ENCODE data around the gene CCDC7.

CCDC7 gene

DNA sequence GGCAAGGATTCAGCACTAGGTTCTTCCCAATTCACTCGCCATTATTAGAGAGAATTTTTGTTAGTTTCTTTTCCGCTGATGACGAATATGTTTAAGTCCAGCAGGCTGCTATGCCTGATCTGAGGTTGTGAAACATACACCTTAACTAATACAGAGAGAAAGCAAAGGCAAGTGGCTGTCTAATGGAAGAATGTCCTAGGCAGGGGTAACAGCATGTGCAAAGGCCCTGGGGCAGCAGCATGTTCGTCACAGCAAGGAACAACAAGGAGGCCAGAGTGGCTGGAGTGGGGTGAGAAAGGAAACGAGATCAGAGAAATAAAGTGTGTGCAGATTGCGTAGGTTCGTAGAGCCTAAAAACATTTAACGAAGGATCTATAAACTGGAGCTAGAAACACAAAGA, 35.4 kb upstream of the CCDC7 start:
- TF ChIP-seq, protein P1, sequence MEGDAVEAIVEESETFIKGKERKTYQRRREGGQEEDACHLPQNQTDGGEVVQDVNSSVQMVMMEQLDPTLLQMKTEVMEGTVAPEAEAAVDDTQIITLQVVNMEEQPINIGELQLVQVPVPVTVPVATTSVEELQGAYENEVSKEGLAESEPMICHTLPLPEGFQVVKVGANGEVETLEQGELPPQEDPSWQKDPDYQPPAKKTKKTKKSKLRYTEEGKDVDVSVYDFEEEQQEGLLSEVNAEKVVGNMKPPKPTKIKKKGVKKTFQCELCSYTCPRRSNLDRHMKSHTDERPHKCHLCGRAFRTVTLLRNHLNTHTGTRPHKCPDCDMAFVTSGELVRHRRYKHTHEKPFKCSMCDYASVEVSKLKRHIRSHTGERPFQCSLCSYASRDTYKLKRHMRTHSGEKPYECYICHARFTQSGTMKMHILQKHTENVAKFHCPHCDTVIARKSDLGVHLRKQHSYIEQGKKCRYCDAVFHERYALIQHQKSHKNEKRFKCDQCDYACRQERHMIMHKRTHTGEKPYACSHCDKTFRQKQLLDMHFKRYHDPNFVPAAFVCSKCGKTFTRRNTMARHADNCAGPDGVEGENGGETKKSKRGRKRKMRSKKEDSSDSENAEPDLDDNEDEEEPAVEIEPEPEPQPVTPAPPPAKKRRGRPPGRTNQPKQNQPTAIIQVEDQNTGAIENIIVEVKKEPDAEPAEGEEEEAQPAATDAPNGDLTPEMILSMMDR (IDR thresholded peaks at IDR 0.05; ENCODE audit: borderline replicate concordance, insufficient read depth, low read depth, low read length) = no peak
- no peak overlapping the region for H3K4me3 ChIP-seq (ENCODE audit: low read depth, low read length)

DNA sequence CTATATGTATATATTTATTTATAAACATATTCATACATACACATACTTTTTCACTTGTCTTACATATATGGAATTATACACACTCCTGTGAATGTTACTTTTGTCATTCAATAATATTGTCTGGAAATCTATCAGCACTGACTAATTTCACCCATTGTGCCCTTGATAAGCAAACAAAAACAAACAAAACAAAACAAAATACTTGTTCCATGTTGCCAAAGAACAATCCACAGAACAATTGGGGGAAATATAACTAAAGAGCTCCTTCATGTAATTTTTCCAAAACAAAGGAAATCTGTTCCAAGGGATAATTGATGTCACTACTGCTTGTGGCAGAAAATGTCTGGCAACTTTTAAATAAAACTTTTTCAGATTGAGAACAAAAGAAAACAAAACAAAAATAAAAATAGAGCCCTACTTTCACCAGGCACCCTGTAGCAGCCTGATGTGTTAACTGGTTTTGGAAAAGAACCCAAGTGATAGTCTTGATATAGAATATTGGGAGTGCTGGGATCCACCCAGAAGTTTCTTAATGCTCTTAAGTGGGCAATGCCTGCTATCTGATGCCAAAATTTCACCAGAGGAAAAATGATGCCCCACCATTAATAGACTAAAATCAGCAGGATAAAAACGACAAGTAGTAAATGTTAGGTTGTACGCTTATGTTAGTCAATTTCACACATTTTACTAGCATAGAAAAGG, 34.0 kb upstream of the CCDC7 start:
- H3K4me3 ChIP-seq (ENCODE audit: low read depth, low read length) = no peak overlapping the region
- TF ChIP-seq, protein P1 (IDR thresholded peaks at IDR 0.05; ENCODE audit: borderline replicate concordance, insufficient read depth, low read depth, low read length) = no peak

DNA sequence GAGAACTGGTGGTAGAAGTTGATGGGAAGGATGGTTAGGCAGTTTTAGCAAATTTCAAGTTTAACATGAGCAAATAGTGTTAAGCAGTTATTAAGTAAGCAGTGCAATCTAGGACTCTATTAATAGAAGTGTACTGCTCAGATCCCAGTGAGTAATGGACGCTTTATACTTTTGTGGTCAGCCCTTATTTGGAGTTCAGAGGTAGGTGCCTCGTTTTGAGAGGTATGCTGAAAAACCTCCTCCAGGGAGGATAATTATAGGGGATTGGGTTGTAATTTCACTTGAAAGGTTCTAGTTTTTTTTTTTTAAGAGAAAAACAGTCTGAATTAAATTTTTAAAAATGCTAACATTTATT, 33.5 kb upstream of the CCDC7 start:
- no peak overlapping the region for H3K4me3 ChIP-seq (ENCODE audit: low read depth, low read length)
- TF ChIP-seq, protein P1 (IDR thresholded peaks at IDR 0.05; ENCODE audit: borderline replicate concordance, insufficient read depth, low read depth, low read length) = no peak

DNA sequence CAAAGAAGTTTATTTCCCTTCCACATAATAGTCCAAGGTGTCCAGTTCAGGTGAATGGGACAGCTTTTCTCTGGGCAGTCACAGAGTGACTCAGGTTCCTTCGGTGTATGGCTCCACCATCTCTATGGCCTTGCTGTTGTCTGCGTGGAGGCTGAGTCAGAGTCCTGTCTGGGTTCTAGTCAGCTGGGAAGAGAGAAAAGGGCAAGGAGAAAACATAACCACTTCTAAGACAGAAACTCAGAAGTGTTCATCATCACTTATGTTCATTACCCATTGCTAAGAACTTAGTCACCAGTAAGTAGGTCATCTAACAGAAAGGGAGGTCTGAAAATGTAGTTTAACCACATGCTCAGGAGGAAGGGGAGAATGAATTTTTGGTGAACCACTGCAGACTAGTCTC, 32.4 kb upstream of the CCDC7 start:
- TF ChIP-seq, protein P1 (IDR thresholded peaks at IDR 0.05; ENCODE audit: borderline replicate concordance, insufficient read depth, low read depth, low read length) = no peak
- no peak overlapping the region for H3K4me3 ChIP-seq (ENCODE audit: low read depth, low read length)

DNA sequence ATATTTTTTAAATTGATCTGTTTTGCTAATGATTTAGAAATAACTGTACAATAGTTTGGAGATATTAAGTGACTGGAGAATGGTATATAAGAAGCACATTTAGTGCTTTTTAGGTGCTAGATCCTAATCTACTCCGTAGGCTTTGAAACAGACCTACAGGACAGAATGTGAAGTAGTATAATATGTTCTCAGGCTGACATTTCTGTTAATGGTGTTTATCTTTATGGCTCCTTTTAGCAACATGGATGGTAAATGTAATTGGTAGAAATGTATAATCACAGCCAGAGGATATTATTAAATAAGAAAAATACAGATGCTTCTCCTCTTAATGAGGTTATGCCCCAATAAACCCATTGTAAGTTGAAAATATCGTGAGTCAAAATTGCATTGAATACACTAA, 30.6 kb upstream of the CCDC7 start:
- TF ChIP-seq, protein P1 (IDR thresholded peaks at IDR 0.05; ENCODE audit: borderline replicate concordance, insufficient read depth, low read depth, low read length) = no peak
- H3K4me3 ChIP-seq (ENCODE audit: low read depth, low read length) = no peak overlapping the region

DNA sequence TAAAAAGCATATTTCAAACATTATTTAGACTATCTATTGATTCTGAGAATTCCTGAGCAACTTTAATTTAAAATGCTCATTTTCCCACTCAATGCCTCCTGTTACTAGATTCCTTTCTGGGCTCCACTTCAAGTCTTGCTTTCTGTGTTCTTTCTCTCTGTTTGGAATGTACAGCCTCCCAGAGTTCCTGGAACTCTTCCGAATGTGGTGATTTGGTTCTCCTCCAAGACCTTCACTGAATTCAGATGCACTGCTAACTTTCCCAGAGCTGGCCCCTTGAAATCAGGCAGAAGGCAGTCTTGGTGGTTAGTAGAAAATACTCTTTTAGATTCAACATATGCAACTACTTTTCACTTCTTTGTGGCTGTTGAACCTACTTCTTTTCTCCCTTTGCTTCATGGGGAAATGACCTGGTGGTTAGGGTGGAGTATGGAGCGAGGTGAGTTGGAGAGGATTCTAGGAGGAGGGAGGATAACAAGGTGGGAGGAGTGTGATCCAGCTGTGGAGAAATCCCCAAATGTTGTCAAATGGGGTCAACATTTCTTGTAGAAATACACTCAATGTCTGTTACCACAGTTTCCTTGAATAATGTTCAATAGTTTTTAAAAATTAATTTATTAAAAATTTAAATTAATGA, 27.9 kb upstream of the CCDC7 start:
- TF ChIP-seq, protein P1 (IDR thresholded peaks at IDR 0.05; ENCODE audit: borderline replicate concordance, insufficient read depth, low read depth, low read length) = no peak
- no peak overlapping the region for H3K4me3 ChIP-seq (ENCODE audit: low read depth, low read length)

DNA sequence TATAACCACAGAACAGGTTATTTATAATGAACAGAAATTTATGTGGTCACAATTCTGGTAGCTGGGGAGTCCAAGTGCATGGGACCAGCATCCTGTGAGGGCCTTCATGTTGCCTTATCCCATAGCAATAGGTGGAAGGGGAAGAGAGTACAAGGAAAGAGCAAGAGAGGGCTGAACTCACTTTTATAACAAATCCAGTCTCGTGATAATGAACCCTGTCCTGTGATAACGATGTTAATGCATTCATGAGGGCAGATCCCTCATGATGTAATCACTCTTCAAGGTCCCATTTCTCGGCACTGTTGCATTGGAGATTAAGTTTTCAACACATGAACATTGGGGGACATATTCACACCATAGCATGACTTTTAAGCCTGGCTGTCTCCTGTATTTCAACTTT, 27.4 kb upstream of the CCDC7 start:
- no peak overlapping the region for H3K4me3 ChIP-seq (ENCODE audit: low read depth, low read length)
- TF ChIP-seq, protein P1 (IDR thresholded peaks at IDR 0.05; ENCODE audit: borderline replicate concordance, insufficient read depth, low read depth, low read length) = no peak

Data from GM12875 (cell line).